RCC 7860 (cell line): ENCODE data around the gene PRR20G.

Experiments used
- DNase-seq: peaks from one replicate; pipeline ENCODE4 v3.0.0-alpha.2; 2015; ENCODE audit warnings: low spot score
- FAIRE-seq: peaks from 2 replicates; lab custom pipeline; 2012; peaks lifted over from hg19 to GRCh38; lab: Jason Lieb, UNC

PRR20G gene

DNA sequence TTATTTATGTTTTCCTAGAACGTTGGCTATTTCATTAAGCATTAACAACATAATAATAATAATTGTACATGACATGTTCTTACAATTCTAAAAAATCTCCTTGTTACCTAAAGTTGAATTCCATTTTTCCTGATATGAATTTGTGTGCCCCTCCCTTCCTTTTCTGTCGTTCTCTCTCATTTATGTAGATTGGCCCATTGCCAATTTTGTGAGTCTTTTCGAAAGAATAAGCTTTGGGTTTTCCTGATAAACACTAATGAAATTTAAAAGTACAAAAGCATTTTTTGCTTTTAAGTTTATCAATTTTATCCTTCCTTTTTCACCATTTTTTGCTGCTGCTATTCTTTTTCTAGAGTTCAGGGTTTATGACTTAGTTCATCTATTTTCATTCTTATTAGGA, 50.0 kb downstream of the PRR20G start:
- DNase-seq (no peak), FAIRE-seq (no peak)

DNA sequence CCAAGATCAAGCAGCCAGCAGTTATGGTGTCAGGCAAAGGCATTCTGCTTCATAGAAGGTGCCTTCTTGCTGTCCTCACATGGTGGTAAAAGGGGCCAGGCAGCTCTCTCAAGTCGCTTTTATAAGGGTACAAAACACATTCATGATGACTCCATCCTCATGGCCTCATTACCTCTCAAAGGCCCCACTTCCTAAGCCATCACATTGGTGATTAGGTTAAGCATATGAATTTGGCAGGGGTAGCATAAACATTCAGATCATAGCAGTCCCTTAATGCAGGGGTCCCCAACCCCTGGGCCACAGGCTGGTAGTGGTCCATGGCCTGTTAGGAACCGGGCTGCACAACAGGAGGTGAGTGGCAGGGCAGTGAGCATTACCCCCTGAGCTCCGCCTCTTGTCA, 52.1 kb downstream of the PRR20G start:
- FAIRE-seq: no peak

DNA sequence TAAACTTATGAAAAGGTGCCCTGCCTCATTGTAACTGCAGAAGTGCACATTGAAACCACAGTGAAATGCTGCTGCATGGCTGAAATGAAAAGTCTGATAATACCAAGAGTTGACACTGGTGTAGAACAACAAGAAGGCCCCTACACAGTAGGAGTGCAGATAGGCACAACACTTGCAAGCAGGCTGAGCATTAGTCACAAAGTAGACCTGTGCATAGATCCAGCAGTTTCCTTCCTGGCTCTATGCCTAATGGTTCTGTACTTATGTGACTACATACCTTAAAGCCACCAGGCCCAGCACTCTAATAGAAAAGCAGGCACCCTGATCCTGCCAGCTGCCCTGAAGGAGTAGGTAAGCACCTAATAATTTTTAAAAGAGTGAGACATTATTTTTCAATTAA, 53.1 kb downstream of the PRR20G start:
- DNase-seq (no peak), FAIRE-seq (no peak)

More for the DNA sequence above, 52.1 kb downstream of the PRR20G start:
- no peak for DNase-seq
